ENCODE data around the gene SLC22A4. TPM values are rescaled to one million over a fixed set of nuclear protein-coding genes. Genes with fewer than 3 reads are reported as not detected.

SLC22A4 gene
- total RNA-seq, 1 donor: 2.9 TPM

DNA sequence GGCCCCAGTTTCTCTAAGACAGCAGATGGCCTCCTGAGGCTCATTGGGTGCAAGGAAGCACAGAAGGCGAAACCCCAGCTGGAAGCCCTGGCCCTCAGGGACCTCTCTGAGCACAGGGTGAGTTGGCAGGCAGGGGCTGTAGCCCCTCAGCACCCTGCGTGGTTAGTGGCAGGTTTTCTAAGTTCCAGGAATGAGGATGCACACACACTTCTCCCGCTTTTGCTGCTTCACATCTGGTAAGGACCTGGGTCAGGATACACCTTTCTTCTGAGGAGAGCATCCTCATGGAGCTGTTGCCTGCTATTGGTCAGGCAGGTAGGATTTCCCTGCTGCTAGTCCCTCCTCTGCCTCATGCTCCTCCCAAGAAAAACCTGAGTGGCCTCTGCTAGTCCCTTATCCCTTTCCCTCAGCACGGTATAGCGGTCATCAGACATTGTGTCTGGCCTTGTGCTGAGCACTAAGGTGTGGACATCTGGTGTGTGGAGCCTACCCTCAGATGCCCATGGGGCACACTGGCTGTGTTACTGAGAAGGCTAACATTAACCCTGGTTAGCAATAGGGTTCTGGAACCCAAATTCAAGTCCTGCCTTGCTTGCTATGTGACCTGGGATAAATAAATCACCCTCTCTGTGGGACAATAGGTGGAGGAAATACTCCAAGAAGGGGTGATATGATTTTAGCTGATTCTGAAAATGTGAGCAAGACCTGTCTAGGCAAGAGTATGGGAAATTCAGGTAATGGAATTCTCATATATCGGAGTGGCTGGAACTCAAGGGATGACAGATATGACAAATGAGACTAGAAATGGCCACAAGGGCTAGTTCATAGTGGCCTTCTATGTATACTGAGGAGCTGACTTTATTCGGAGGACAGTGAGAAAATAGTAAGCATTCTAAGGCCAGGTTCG lies 1.6 kb downstream of the SLC22A4 start:
- Histone ChIP-seq H3K4me3 (ENCODE audit: insufficient read depth, low read length) (peak overlapping the region; percentile 85), H4K20me1 (ENCODE audit: insufficient read depth, low read length) (peaks cover 4% of the 10 kb centered on the region), H3K27me3 (ENCODE audit: insufficient read depth, low read length) (no peaks in the 10 kb centered on the region), H3K36me3 (ENCODE audit: insufficient read depth, low read length) (no peaks in the 10 kb centered on the region), H3K4me1 (ENCODE audit: insufficient read depth, low read length) (peaks cover 28% of the 10 kb centered on the region), H3K27ac (ENCODE audit: low read depth, low read length) (peak overlapping the region; percentile 98), H3K9me3 (ENCODE audit: low read depth, low read length) (no peaks in the 10 kb centered on the region), H3K79me2 (ENCODE audit: insufficient read depth, low read length) (peaks cover 46% of the 10 kb centered on the region), H3K4me2 (ENCODE audit: insufficient read depth, low read length) (peak overlapping the region; percentile 97), H2AFZ (ENCODE audit: low read length) (peak overlapping the region; percentile 96)
- TF ChIP-seq, protein P1, sequence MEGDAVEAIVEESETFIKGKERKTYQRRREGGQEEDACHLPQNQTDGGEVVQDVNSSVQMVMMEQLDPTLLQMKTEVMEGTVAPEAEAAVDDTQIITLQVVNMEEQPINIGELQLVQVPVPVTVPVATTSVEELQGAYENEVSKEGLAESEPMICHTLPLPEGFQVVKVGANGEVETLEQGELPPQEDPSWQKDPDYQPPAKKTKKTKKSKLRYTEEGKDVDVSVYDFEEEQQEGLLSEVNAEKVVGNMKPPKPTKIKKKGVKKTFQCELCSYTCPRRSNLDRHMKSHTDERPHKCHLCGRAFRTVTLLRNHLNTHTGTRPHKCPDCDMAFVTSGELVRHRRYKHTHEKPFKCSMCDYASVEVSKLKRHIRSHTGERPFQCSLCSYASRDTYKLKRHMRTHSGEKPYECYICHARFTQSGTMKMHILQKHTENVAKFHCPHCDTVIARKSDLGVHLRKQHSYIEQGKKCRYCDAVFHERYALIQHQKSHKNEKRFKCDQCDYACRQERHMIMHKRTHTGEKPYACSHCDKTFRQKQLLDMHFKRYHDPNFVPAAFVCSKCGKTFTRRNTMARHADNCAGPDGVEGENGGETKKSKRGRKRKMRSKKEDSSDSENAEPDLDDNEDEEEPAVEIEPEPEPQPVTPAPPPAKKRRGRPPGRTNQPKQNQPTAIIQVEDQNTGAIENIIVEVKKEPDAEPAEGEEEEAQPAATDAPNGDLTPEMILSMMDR (IDR thresholded peaks at IDR 0.05; ENCODE audit: extremely low read depth, low read depth, low read length): no peak
- DNase-seq (ENCODE audit: insufficient read length, low spot score, missing footprints): no peak

DNA sequence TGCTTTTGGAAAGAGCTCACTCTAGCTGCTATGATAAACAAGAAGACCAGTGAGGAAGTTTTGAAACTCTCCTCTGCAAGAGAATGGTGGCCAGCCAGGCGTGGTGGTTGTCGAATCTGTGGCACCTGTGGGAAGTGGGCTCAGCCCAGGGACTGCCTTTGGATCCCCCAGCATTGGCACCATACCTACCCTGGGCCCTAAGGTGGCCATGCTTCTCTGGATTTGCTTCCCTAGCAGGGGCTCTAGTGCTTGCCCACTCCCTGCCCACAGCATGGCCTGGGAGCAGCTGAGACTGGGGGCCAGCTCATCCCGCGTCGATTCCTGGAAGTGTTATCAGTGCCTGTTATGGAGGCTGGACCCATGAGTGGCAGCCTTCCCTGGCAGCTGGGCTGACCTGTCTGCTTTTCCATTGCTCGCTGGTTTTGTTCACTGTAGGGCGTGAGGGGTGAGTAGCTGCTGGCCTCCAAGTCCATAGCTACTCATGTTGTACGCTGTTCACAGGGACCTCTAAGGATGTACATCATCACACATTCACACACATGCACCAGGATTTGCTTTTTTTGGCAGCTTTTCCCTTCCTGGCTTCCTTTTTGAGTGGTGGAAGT lies 2.3 kb downstream of the SLC22A4 start:
- no peak overlapping the region for H2AFZ ChIP-seq (ENCODE audit: low read length)
- TF ChIP-seq, protein P1 (IDR thresholded peaks at IDR 0.05; ENCODE audit: extremely low read depth, low read depth, low read length): no peak
- no peak overlapping the region for H3K4me3 ChIP-seq (ENCODE audit: insufficient read depth, low read length)
- no peaks in the 10 kb centered on the region for H3K9me3 ChIP-seq (ENCODE audit: low read depth, low read length)
- DNase-seq (ENCODE audit: insufficient read length, low spot score, missing footprints): no peak
- peaks cover 12% of the 10 kb centered on the region for H4K20me1 ChIP-seq (ENCODE audit: insufficient read depth, low read length)
- H3K79me2 ChIP-seq (ENCODE audit: insufficient read depth, low read length): peaks cover 53% of the 10 kb centered on the region
- peak overlapping the region; percentile 97 for H3K4me2 ChIP-seq (ENCODE audit: insufficient read depth, low read length)
- no peaks in the 10 kb centered on the region for H3K27me3 ChIP-seq (ENCODE audit: insufficient read depth, low read length)
- peak overlapping the region; percentile 98 for H3K27ac ChIP-seq (ENCODE audit: low read depth, low read length)
- H3K36me3 ChIP-seq (ENCODE audit: insufficient read depth, low read length): no peaks in the 10 kb centered on the region
- peaks cover 28% of the 10 kb centered on the region for H3K4me1 ChIP-seq (ENCODE audit: insufficient read depth, low read length)

DNA sequence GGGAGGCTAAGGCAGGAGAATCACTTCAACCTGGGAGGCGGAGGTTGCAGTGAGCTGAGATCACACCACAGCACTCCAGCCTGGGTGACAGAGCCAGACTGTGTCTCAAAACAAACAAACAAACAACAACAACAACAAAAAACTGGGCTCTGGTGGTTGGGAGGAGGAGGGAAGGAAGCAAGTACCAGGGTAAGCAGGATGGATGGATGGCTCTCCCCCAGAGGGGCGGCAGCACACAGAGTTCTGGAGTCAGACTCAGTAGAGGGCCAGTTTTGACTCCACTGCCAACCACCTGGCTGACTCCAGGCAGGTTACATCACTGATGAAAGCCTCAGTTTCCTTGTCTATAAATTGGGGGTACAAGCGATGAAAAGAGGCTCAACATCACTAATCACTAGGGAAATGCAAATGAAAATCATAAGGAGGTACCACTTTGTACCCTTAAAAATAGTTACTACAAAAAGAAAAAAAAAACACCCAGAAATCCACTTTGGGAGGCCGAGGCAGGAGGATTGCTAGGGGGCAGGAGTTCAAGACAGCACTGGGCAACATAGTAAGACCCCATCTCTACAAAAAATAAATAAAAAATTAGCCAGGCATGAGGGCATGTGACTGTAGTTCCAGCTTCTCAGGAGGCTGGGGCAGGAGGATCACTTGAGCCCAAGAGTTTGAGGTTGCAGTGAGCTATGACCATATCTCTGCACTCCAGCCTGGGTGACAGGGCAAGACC lies 3.2 kb downstream of the SLC22A4 start:
- Histone ChIP-seq H3K9me3 (ENCODE audit: low read depth, low read length) (no peaks in the 10 kb centered on the region), H4K20me1 (ENCODE audit: insufficient read depth, low read length) (peaks cover 12% of the 10 kb centered on the region), H2AFZ (ENCODE audit: low read length) (no peak overlapping the region), H3K36me3 (ENCODE audit: insufficient read depth, low read length) (no peaks in the 10 kb centered on the region), H3K4me2 (ENCODE audit: insufficient read depth, low read length) (no peak overlapping the region), H3K4me3 (ENCODE audit: insufficient read depth, low read length) (no peak overlapping the region), H3K27me3 (ENCODE audit: insufficient read depth, low read length) (no peaks in the 10 kb centered on the region), H3K79me2 (ENCODE audit: insufficient read depth, low read length) (peaks cover 61% of the 10 kb centered on the region), H3K4me1 (ENCODE audit: insufficient read depth, low read length) (peaks cover 28% of the 10 kb centered on the region), H3K27ac (ENCODE audit: low read depth, low read length) (no peak overlapping the region)
- DNase-seq (ENCODE audit: insufficient read length, low spot score, missing footprints): no peak
- TF ChIP-seq, protein P1 (IDR thresholded peaks at IDR 0.05; ENCODE audit: extremely low read depth, low read depth, low read length): no peak

Data from osteoblast (primary cell).